Measurements from ENCODE around the gene FOSL1.

The FOSL1 gene

DNA sequence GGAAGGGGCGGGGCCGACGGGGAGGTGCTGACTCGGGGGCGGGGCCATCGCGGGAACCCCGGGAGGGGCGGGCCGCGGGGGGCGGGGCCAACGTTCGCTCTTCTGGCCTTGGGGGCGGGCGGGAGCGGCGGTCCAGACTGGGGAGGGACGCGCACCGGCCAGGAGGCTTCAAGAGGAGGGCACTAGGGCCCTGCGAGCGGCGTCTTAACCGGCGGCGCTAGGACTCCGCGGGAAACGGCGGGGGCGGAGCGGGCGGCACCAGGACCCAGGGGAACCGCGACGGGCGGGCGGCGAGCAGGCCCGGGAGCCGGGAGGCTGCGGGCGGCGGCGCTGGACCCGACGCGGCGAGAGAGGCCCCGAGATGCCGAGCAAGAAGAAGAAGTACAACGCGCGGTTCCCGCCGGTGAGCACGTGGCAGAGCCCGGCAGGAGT lies 19.0 kb upstream of the FOSL1 start, which contains the start of gene DRAP1:
Gene DRAP1, plus strand, starts transcription at position 286 of the 432 bp plus-strand sequence. Its CDS starts 76 bp downstream, at position 362.
- DNase-seq, result peak; percentile 99

DNA sequence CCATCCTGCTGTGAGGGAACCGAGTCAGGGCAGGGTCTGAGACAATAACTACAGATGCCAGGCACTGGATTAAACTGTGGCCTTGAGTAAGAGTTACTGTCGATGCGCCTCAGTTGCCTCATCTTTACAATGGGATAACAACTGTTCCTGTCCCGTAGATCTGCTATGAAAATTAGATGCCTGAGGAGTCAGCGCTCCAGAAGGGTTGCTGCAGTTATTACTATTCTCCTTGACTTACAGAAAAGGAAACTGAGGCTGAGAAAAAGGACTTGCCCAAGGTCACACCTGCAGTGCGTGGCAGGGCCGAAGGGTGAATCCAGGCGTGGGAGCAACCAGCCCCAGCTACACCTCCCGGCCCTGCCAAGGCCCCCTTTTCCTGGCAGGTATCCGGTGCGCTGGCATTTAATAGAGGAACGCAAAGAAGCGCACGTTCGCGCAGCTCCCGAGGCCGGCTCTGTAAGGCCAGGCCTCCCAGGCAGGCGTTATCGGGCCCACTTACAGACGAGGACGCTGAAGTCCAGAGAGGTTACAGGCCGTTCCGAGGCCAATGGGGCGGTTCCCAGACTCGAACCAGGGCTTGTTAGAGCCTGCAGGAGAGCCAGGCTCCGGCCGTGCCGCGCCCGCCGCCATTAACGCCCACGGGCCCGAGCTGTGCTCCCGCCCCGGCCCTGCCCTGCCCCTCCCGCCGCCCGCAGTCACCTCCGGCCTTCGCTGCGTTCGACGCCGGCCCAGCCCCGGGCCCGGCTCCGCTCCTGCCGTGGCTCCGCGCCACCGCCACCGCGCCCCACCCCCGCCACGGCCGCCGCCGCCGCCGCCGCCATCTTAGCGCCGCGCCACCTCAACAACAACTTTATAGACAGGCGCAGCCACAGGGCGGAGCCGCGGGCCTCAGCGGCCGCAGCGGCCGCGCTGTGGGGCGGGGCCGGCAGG lies 18.3 kb upstream of the FOSL1 start, which contains the start of gene C11orf68:
Gene C11orf68, minus strand, starts transcription at position 852 of the 930 bp plus-strand sequence. Its CDS starts 31 bp downstream, at position 821.
- DNase-seq, result no peak

DNA sequence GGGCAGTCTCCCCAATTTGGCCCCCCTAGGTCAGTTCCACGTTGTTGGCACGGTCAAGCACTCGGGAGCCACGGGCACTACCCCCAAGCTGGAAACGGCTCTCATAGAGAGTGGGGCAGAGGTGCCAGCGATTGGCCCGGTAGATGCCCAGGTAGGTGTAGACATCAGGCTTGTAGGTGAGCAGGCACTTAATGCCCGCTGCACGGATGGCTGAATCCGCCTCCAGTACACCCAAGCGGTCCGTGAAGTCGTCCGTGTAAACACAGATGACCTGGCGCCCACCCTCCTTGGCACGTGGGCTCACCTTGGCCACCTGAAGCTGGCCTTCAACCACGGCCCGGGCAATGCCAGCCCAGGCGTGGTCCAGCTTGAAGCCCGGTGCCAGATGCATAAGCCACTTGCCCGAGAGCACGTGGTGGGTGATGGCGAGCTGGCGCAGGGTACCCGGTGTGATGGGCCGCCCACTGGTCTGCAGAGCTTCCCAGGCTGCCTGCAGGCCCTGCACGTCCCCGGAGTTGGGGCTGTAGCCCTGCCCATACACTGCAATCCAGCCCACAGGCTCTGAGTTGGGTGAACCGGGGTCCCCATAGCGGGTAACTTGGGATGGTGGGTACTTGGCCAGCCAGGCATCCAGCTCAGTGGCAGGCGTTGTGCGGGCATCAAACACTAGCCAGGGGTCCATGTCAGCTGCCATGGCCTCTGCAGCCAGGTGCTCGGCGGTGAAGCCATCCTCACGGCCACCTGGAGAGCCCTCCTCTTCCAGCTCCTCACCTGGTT lies 17.4 kb upstream of the FOSL1 start:
- DNase-seq, result no peak

DNA sequence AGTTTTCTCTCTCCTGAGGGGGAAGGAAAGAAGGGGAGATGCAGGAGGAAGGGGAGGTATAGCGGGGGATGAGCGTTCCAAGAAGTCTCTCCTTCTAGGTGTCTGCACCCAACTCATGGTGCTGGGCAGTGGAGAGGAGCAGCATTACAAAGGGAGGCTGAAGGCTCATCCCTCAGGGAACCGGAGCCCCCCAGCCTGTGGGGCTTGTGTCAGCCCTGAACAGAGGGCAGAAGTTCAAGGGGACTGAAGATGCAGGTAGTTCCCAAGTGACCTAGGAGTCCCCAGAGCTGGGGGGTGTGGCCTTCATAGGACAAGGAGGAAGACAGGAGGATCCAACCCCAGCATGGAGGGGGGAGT lies 16.9 kb upstream of the FOSL1 start:
- DNase-seq, result no peak

DNA sequence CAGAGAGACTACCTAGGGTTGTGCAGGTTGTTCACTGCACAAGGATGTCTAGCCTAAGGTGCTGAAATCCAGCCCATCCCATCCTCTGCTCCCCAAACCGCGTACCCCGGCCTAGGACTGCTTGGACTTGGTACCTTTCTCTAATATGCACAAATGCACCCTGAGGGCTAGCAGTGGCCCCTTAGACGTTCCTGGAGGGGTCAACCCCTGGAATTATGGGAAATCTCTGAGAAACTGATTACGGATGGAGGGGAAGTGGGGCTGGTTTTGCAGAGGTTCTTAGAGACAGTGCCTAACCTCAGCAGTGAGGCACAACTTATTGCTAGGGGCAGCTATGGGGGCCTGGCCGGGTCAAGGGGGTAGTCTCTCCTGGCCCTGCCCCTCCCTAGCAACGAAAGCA lies 16.2 kb upstream of the FOSL1 start:
- no peak for DNase-seq

GRCh38 chr11:65915821-65916251 lies 15.6 kb upstream of the FOSL1 start:
- DNase-seq, result peak in 1 of 2 donors; percentile 52

- DNase-seq, result no peak
Measured at GRCh38 chr11:65915101-65915820, 15.1 kb upstream of the FOSL1 start.

GRCh38 chr11:65912845-65913244 lies 12.7 kb upstream of the FOSL1 start:
- DNase-seq, result no peak

DNA sequence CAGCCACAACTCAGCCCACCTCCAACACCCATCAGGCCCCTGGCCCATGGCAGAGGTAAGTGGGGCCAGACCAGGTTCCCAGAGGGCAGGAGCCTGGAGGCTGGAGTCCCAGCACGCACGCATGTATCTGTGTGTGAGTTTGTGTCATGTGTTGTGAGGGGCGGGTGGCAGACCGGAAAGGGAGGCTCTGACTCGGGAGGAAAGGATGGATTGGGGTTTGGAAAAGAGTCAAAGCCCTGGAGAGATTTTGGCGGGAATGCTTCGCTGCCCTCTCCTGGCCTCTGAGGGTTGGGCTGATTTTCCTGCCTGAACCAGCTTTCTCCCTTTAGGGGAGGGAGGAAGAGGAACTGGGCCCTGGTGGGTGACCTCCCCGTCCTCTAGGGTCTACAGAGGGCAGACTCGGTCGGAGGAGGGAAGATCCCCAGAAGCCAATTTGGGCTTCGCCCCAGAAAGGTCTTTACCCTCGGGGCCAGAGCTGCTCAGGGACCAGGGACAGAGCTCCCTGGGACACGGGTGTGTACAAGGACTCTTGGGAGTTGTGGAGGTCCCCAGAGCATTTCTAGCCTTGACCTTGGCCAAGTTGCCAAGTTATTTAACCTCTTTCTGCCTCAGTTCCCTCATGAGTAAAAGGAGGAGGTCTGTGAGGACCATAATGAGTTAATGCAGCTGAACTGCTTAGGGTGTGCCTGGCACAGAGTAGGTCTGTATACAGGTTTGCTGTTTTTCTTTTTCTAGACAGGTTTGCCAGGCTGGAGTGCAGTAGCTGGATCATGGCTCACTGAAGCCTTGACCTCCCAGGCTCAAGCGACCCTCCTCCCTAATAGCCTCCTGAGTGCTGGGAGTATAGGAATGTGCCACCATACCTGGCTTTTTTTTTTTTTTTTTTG lies 11.7 kb upstream of the FOSL1 start:
- DNase-seq, result no peak

- no peak for DNase-seq
Measured at GRCh38 chr11:65907878-65908277, 7.7 kb upstream of the FOSL1 start.

GRCh38 chr11:65906602-65907001 lies 6.4 kb upstream of the FOSL1 start:
- no peak for DNase-seq

DNA sequence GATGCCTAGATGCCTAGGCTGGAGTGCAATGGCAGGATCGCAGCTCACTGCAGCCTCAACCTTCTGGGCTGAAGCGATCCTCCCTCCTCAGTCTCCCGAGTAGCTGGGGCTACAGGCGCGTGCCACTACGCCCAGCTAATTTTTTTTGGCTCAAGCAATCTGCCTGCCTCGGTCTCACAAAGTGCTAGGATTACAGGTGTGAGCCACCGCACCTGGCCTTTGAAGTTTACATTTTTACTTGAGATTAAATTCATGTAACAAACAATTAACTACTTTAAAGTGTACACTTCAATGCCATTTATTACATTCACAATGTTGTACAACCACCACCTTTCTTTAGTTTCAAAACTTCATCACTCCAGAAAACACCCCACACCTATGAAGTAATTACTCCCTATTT lies 3.5 kb upstream of the FOSL1 start:
- DNase-seq, result no peak

- no peak for DNase-seq
Measured at GRCh38 chr11:65903068-65903481, 2.9 kb upstream of the FOSL1 start.

- DNase-seq, result no peak
Measured at GRCh38 chr11:65900899-65901180, 652 bp upstream of the FOSL1 start.

DNA sequence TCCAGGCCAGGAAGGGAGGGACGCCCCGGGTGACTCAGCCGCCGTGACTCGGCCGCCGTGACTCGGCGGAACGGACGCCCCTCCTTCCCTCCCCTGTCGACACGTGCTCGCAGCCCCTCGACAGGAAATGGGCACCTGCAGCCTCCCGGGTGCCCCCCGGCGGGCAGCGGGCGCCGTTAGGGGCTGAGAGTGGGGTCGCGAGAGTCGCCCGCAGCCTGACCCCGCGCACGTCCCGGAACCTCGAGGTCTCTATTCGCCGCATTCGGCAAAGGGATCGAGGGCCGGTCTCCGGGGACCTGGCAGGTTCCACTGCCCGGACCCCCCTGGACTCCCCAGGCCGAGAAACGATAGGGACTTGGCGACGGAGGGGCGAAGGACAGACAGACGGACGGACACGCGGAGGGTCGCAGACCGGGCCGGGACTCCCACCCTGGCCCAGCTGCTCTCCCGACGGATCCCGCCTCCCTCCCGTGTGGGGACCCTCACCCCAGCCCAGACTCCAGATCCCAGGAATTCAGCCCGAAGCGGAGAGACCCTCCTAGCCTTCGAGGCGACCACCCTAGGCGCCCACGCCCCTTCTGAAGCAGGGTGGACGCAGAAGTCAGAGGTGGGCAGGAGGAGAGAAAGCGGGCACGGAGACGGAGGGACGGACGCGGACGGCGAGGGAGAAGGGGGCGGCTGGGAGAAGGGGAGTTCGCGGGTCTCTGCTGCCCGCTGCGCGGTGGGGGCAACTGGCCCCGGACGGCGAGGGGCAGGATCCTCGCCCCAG lies 648 bp downstream of the FOSL1 start:
- DNase-seq, result peak; percentile 54 to 66

- no peak for DNase-seq
Measured at GRCh38 chr11:65898656-65899355, 1.4 kb downstream of the FOSL1 start.

GRCh38 chr11:65897020-65897471 lies 3.1 kb downstream of the FOSL1 start:
- no peak for DNase-seq

DNA sequence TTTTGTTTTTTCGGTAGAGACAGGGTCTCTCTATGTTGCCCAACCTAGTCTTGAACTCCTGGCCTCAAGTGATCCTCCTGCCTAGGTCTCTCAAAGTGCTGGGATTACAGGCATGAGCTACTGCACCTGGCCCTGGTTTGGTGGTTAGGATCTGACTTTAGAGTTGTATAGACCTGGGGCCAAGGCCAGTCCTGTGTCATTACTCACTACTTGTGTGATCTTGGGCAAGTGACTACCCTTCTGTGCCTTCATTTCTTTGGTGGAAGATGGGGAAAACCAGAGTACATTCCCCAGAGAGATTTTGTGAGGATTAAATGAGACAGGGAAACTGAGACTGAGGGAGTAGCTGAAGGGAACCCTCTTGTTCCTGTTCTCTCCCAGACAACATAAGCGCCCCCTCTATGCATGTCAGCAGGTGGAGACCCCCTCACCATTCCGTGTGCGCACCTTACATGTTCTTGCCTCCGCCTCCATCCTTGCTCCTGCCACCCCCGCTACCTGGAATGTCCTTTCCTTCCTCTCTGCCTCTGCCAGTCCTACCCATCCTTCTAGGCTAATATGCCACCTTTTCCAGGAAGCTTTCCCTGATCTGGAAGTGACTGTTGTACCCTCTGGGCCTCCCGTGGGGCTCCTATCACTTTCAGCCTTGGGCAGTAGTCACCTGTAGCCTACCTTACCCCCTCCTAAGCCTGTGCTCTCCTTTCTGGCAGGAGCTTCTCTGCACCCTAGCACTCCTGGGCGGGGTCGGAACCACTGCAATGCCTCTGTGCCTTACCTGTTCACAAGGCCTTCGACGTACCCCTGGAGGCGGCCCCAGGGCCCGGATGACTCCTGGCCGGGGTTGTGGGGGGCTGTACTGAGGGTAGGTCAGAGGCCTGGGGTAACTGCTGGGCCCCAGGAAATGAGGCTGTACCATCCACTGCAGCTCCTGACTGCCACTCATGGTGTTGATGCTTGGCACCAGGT lies 3.9 kb downstream of the FOSL1 start:
- DNase-seq, result no peak

DNA sequence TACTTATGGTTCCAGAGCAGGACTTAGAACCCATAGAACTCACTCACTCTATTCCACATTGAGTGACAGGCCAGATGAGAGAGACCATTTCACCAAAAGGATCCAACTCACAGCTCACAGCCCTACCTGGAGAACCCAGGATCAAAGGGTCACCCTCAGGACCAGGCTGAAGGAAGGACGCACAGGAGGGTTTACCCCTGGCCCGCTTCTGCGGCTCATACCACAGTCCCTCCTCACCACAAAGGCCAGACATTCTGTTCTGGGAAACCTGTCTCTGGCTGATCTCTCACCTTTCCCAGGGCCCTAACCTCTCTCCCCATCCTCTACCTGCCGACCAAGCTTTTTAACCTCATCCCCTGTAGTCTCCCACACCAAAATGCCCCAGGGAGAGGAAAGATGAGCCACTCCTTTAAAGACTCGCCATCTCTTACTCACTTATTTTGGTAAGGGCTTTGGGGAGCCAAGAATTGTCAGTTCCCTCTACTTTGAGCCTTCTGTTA lies 4.7 kb downstream of the FOSL1 start:
- DNase-seq, result no peak
